ENCODE data around the gene RHCE.

GRCh38 chr1:25450891-25451290, 30.3 kb upstream of the RHCE start:
- TF ChIP-seq POLR2A (IDR thresholded peaks at IDR 0.05; ENCODE audit: low read depth, low read length), result no peak
- TF ChIP-seq POLR2AphosphoS5 (IDR thresholded peaks at IDR 0.05; ENCODE audit: low read depth, low read length), result no peak

Data from GM12892 (cell line).